Right atrium auricular region (tissue), 2 donors: Measurements from ENCODE around the gene ZNF821. TPM values are rescaled to one million over a fixed set of nuclear protein-coding genes. Genes with fewer than 3 reads are reported as not detected.

Experiments used
- DNase-seq: peaks from one replicate; pipeline ENCODE4 v3.0.0-alpha.2; 2019; ENCODE audit warnings: low spot score
- H3K27ac ChIP-seq, 2 donors: fragments of 200-600 bp; sonication (generic); 1 replicate in 1 of 2; 2 replicates in 1 of 2; pipeline ENCODE4 v1.5.1; 2016 to 2019
- H3K27me3 ChIP-seq, 2 donors: fragments of 200-600 bp; sonication (generic); one replicate each; pipeline versions ENCODE4 v1.5.1 to v1.6.0; 2017 to 2019
- H3K36me3 ChIP-seq: fragments of 200-600 bp; sonication (generic); one replicate; pipeline ENCODE4 v1.5.1; 2016
- H3K4me1 ChIP-seq, 2 donors: fragments of 200-600 bp; sonication (generic); one replicate each; pipeline versions ENCODE4 v1.5.1 to v1.6.0; 2017 to 2019
- H3K4me3 ChIP-seq, 2 donors: fragments of 200-600 bp; sonication (generic); 1 replicate in 1 of 2; 2 replicates in 1 of 2; pipeline ENCODE4 v1.5.1; 2017 to 2019; ENCODE audit warnings: mild to moderate bottlenecking in 1 of 2, moderate library complexity in 1 of 2
- H3K9me3 ChIP-seq, 2 donors: fragments of 200-600 bp; sonication (generic); one replicate each; pipeline ENCODE4 v1.5.1; 2019
- total RNA-seq, 2 donors: library from RNA; depleted of rRNA; stranded (reverse); fragments of >200 nt; gene quantifications; one replicate each; pipeline ENCODE4 v1.1.0, GENCODE V29; 2016
- TF ChIP-seq, protein P1 (sequence below), 2 donors: fragments of 200-600 bp; sonication (generic); IDR thresholded peaks; one replicate each; pipeline ENCODE4 v1.5.1; 2019; ENCODE audit warnings: antibody characterized with exemption in 2 of 2

ZNF821 gene
- total RNA-seq, 2 donors from 2014 or later = 2.6 to 8.9 TPM

GRCh38 chr16:71920658-71921057, 36.7 kb upstream of the ZNF821 start:
- TF ChIP-seq, protein P1, sequence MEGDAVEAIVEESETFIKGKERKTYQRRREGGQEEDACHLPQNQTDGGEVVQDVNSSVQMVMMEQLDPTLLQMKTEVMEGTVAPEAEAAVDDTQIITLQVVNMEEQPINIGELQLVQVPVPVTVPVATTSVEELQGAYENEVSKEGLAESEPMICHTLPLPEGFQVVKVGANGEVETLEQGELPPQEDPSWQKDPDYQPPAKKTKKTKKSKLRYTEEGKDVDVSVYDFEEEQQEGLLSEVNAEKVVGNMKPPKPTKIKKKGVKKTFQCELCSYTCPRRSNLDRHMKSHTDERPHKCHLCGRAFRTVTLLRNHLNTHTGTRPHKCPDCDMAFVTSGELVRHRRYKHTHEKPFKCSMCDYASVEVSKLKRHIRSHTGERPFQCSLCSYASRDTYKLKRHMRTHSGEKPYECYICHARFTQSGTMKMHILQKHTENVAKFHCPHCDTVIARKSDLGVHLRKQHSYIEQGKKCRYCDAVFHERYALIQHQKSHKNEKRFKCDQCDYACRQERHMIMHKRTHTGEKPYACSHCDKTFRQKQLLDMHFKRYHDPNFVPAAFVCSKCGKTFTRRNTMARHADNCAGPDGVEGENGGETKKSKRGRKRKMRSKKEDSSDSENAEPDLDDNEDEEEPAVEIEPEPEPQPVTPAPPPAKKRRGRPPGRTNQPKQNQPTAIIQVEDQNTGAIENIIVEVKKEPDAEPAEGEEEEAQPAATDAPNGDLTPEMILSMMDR (IDR thresholded peaks at IDR 0.05) = no peak
- no peaks in the 10 kb centered on the region for H3K27me3 ChIP-seq
- no peak overlapping the region for H3K4me3 ChIP-seq
- H3K4me1 ChIP-seq = peaks cover 0 to 28% of the 10 kb centered on the region in 2 donors
- no peak overlapping the region for H3K27ac ChIP-seq
- H3K36me3 ChIP-seq = peaks cover 98% of the 10 kb centered on the region
- H3K9me3 ChIP-seq = no peaks in the 10 kb centered on the region
- DNase-seq = no peak

DNA sequence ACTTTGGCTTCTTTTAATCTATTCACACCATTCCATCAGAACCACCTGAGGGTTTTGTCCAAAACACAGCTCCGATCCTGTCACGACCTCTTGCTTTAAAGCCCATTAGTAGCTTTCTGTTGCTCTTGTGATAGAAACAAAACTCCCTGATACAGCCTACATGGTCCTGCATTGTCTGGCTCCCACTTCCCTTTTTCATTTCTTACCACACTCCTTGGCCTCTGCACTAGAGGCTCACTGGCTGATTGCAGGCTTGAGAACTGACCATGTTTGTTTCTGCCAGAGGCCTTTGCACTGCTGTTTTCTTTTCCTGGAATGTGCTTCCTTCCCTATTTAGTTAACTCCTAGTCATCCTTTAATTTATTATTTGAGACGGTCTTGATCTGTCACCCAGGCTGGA, 35.1 kb upstream of the ZNF821 start:
- no peak overlapping the region for H3K27ac ChIP-seq
- peaks cover 85% of the 10 kb centered on the region for H3K36me3 ChIP-seq
- TF ChIP-seq, protein P1 (IDR thresholded peaks at IDR 0.05) = no peak
- no peak overlapping the region for H3K4me3 ChIP-seq
- H3K4me1 ChIP-seq = peaks cover 0 to 34% of the 10 kb centered on the region in 2 donors
- H3K27me3 ChIP-seq = no peaks in the 10 kb centered on the region
- no peak for DNase-seq
- no peaks in the 10 kb centered on the region for H3K9me3 ChIP-seq

- TF ChIP-seq, protein P1 (IDR thresholded peaks at IDR 0.05) = no peak
- Histone ChIP-seq H3K27ac (no peak overlapping the region), H3K4me1 (peaks cover 0 to 38% of the 10 kb centered on the region in 2 donors), H3K9me3 (no peaks in the 10 kb centered on the region), H3K36me3 (peaks cover 74% of the 10 kb centered on the region), H3K4me3 (no peak overlapping the region), H3K27me3 (no peaks in the 10 kb centered on the region)
- no peak for DNase-seq
Observed at GRCh38 chr16:71917900-71918299, 33.9 kb upstream of the ZNF821 start.

DNA sequence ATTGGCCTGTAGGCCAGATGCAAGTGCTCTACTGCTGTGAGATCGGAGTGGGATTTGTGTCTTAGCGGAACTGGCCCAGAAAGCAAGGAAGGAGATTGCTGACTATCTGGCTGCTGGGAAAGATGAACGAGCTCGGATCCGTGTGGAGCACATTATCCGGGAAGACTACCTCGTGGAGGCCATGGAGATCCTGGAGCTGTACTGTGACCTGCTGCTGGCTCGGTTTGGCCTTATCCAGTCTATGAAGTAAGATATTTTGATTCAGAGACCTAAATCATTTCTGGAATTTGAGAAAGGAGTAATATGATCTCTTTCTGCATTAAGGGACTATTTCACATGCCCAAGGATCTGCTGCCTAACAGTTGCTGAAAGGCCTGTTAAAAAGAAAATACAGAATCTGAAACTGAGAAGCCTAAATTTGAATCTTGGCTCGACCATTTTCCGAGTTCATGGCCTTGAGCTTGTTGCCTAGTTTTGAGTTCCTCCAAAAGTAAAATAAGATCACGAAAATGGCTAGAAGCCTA, 32.5 kb upstream of the ZNF821 start:
- no peak overlapping the region for H3K27ac ChIP-seq
- TF ChIP-seq, protein P1 (IDR thresholded peaks at IDR 0.05) = no peak
- peaks cover 0 to 42% of the 10 kb centered on the region in 2 donors for H3K4me1 ChIP-seq
- peaks cover 59% of the 10 kb centered on the region for H3K36me3 ChIP-seq
- DNase-seq = no peak
- no peaks in the 10 kb centered on the region for H3K27me3 ChIP-seq
- H3K9me3 ChIP-seq = no peaks in the 10 kb centered on the region
- no peak overlapping the region for H3K4me3 ChIP-seq

GRCh38 chr16:71915350-71915749, 31.4 kb upstream of the ZNF821 start:
- TF ChIP-seq, protein P1 (IDR thresholded peaks at IDR 0.05) = no peak
- peaks cover 0 to 50% of the 10 kb centered on the region in 2 donors for H3K4me1 ChIP-seq

DNA sequence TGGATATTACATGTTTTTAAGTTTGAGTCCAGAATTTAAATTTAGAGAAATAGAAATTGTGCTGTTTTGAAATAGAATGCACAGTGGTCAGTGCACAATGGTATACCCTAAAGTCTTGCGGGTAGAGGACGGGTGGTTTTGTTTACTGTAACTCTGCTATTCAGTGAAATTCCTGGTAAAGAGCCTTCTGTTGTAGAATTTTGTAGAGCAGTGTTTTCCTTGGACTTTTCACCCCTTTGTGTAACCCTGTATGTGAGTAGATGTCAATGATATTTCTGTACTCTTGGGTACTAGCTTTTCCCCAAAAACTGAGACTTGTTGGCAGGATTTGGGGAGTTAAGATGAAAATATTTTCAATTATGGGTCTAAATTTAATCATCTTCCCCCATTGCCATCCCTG, 30.8 kb upstream of the ZNF821 start:
- Histone ChIP-seq H3K9me3 (no peaks in the 10 kb centered on the region), H3K27ac (no peak overlapping the region), H3K36me3 (peaks cover 44% of the 10 kb centered on the region), H3K4me1 (peaks cover 0 to 54% of the 10 kb centered on the region in 2 donors), H3K27me3 (no peaks in the 10 kb centered on the region), H3K4me3 (no peak overlapping the region)
- no peak for DNase-seq
- TF ChIP-seq, protein P1 (IDR thresholded peaks at IDR 0.05) = no peak

More at GRCh38 chr16:71915350-71915749, 31.4 kb upstream of the ZNF821 start:
- DNase-seq = no peak
- H3K4me3 ChIP-seq = no peak overlapping the region
- no peak overlapping the region for H3K27ac ChIP-seq
- H3K36me3 ChIP-seq = peaks cover 48% of the 10 kb centered on the region
- no peaks in the 10 kb centered on the region for H3K27me3 ChIP-seq
- no peaks in the 10 kb centered on the region for H3K9me3 ChIP-seq
